WTC11 (cell line): ENCODE measurements around the gene VPS4A. TPM values are rescaled to one million over a fixed set of nuclear protein-coding genes. Genes with fewer than 3 reads are reported as not detected.

ENCODE experiments used
- ATAC-seq: fragments of 200-7000 bp; cut with Tn5 transposase; 2 replicates; pipeline ENCODE4 v1.10.0; 2021; ENCODE audit warnings: mild to moderate bottlenecking, moderate library complexity
- CTCF ChIA-PET: fragments of 300-600 bp; sonication (Branson Sonifier 250); formaldehyde crosslinking; loops from one replicate; lab custom pipeline; 2021; ENCODE audit warnings: antibody characterized with exemption; lab: Charles Lee
- POLR2A ChIA-PET: fragments of 350-600 bp; sonication (Branson Sonifier 250); formaldehyde crosslinking; loops from one replicate; lab custom pipeline; 2021; ENCODE audit warnings: antibody characterized with exemption; lab: Charles Lee
- DNase-seq: peaks from one replicate; pipeline ENCODE4 v3.0.0; 2021; ENCODE audit warnings: low spot score
- H3K27ac Mint-ChIP-seq: 2 replicates; pipeline ENCODE4 v1.8.0; 2021; ENCODE audit warnings: mixed read lengths
- H3K27me3 Mint-ChIP-seq: 2 replicates; pipeline ENCODE4 v1.8.0; 2021; ENCODE audit warnings: low read depth, mild to moderate bottlenecking, moderate library complexity, mixed read lengths
- H3K36me3 Mint-ChIP-seq: 2 replicates; pipeline ENCODE4 v1.8.0; 2021; ENCODE audit warnings: mixed read lengths
- H3K4me1 Mint-ChIP-seq: 2 replicates; pipeline ENCODE4 v1.8.0; 2022; ENCODE audit warnings: mixed read lengths
- H3K4me3 Mint-ChIP-seq: 2 replicates; pipeline ENCODE4 v1.8.0; 2021; ENCODE audit warnings: mild to moderate bottlenecking, moderate library complexity, mixed read lengths
- H3K9me3 Mint-ChIP-seq: 2 replicates; pipeline ENCODE4 v1.8.0; 2021; ENCODE audit warnings: mixed read lengths
- ARID4B ChIP-seq: sonication (generic); formaldehyde crosslinking; IDR thresholded peaks from 2 replicates; pipeline ENCODE4 v1.8.0; 2023; ENCODE audit warnings: missing genetic modification reagents, mild to moderate bottlenecking, borderline replicate concordance
- EMX1 ChIP-seq: fragments of 250-450 bp; sonication (Bioruptor Pico); IDR thresholded peaks from 2 replicates; pipeline ENCODE4 v1.8.0; 2021; ENCODE audit warnings: mild to moderate bottlenecking
- ESRRA ChIP-seq: sonication (generic); formaldehyde crosslinking; IDR thresholded peaks from 2 replicates; pipeline ENCODE4 v1.8.1; 2022; ENCODE audit warnings: mild to moderate bottlenecking, missing genetic modification reagents, borderline replicate concordance
- ETV6 ChIP-seq: sonication (generic); formaldehyde crosslinking; IDR thresholded peaks from 2 replicates; pipeline ENCODE4 v1.8.1; 2022; ENCODE audit warnings: mild to moderate bottlenecking, missing genetic modification reagents
- GABPB1 ChIP-seq: sonication (generic); formaldehyde crosslinking; IDR thresholded peaks from 2 replicates; pipeline ENCODE4 v1.8.1; 2023; ENCODE audit warnings: mild to moderate bottlenecking, missing genetic modification reagents
- GTF2I ChIP-seq: fragments of 250-450 bp; sonication (Bioruptor Pico); conservative IDR thresholded peaks from 2 replicates; pipeline ENCODE4 v1.4.0; 2021; ENCODE audit warnings: mild to moderate bottlenecking
- IRF1 ChIP-seq: sonication (generic); formaldehyde crosslinking; IDR thresholded peaks from 2 replicates; pipeline ENCODE4 v1.8.0; 2023; ENCODE audit warnings: missing genetic modification reagents
- JUN ChIP-seq: sonication (generic); formaldehyde crosslinking; IDR thresholded peaks from 2 replicates; pipeline ENCODE4 v1.8.0; 2023; ENCODE audit warnings: mild to moderate bottlenecking, missing genetic modification reagents
- MAX ChIP-seq: sonication (generic); formaldehyde crosslinking; IDR thresholded peaks from 2 replicates; pipeline ENCODE4 v1.8.0; 2022; ENCODE audit warnings: mild to moderate bottlenecking, missing genetic modification reagents
- RELA ChIP-seq: sonication (generic); formaldehyde crosslinking; IDR thresholded peaks from 2 replicates; pipeline ENCODE4 v1.8.1; 2022; ENCODE audit warnings: missing genetic modification reagents, mild to moderate bottlenecking, borderline replicate concordance
- RORB ChIP-seq: fragments of 250-450 bp; sonication (Bioruptor Pico); IDR thresholded peaks from 2 replicates; pipeline ENCODE4 v1.9.0; 2021; ENCODE audit warnings: mild to moderate bottlenecking
- TP53 ChIP-seq: sonication (generic); formaldehyde crosslinking; IDR thresholded peaks from 2 replicates; pipeline ENCODE4 v1.8.1; 2023; ENCODE audit warnings: mild to moderate bottlenecking, missing genetic modification reagents
- ZNF396 ChIP-seq: fragments of 250-450 bp; sonication (Bioruptor Pico); IDR thresholded peaks from 2 replicates; pipeline ENCODE4 v1.8.0; 2021; ENCODE audit warnings: mild to moderate bottlenecking, moderate library complexity, borderline replicate concordance
- ZNF532 ChIP-seq: fragments of 250-450 bp; sonication (Bioruptor Pico); IDR thresholded peaks from 2 replicates; pipeline ENCODE4 v1.9.0; 2021; ENCODE audit warnings: mild to moderate bottlenecking, borderline replicate concordance
- ZSCAN18 ChIP-seq: fragments of 250-450 bp; sonication (Bioruptor Pico); IDR thresholded peaks from 2 replicates; pipeline ENCODE4 v2.1.2; 2022; ENCODE audit warnings: mild to moderate bottlenecking, moderate library complexity
- total RNA-seq: library from RNA; stranded (reverse); gene quantifications from 3 replicates; pipeline ENCODE4 v1.2.3, GENCODE V29; 2021
- TF ChIP-seq, protein P1 (sequence below): sonication (generic); formaldehyde crosslinking; IDR thresholded peaks from 2 replicates; pipeline ENCODE4 v1.8.0; 2022; ENCODE audit warnings: missing genetic modification reagents

Gene VPS4A
- total RNA-seq, 1 experiment from 2014 or later, result 28.3 TPM

DNA sequence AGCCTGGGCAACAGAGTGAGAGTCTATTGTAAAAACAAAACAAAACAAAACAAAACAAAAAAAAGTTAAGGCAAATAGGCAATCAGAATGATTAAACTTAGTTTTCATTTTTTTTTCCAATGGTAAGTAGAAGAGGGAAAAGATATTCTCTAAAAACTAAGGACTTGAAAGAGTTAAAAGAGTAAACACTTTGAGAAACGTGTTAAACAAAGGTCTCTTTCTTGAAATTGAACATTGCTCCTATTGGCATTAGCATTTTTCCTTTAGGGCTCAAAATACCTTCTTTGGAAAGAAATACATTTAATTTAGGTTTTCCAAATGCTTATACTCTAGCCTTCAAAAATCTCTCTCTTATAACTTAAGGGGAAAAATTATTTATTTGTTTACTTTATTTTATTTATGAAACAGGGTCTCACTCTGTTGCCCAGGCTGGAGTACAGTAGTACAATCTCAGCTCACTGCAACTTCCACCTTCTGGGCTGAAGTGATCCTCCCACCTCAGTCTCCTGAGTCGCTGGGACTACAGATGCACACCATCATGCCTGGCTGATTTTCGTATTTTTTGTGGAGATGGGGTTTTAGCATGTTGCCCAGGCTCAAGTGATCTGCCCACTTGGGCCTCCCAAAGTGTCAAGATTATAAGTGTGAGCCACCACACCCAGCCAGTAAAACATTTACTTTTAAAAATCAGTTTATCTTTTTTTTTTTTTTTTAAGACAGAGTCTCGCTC is 44.7 kb upstream of the VPS4A start (continued):
- TF ChIP-seq RELA, result no peak

DNA sequence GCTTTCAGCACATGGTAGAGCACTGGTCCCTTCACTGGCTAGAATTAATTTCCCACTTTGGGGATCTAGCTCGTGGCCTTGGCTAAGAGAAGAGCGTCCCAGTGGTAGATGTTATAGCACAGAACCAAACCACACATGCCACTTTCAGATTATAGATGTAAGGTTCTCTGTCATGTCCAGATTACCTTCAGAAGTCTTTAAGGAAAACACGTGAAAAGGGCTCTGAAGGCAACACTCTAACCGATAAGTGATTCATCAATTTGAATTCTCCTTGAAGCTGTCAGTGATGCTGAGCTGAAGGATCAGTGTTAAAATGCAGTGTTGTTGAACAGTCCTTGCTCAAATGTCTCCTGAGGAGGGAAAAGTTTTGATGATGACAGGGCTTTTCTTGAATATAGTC is 43.5 kb upstream of the VPS4A start:
- no peaks in the 10 kb centered on the region for H3K27me3 Mint-ChIP-seq
- TF ChIP-seq, protein P1, sequence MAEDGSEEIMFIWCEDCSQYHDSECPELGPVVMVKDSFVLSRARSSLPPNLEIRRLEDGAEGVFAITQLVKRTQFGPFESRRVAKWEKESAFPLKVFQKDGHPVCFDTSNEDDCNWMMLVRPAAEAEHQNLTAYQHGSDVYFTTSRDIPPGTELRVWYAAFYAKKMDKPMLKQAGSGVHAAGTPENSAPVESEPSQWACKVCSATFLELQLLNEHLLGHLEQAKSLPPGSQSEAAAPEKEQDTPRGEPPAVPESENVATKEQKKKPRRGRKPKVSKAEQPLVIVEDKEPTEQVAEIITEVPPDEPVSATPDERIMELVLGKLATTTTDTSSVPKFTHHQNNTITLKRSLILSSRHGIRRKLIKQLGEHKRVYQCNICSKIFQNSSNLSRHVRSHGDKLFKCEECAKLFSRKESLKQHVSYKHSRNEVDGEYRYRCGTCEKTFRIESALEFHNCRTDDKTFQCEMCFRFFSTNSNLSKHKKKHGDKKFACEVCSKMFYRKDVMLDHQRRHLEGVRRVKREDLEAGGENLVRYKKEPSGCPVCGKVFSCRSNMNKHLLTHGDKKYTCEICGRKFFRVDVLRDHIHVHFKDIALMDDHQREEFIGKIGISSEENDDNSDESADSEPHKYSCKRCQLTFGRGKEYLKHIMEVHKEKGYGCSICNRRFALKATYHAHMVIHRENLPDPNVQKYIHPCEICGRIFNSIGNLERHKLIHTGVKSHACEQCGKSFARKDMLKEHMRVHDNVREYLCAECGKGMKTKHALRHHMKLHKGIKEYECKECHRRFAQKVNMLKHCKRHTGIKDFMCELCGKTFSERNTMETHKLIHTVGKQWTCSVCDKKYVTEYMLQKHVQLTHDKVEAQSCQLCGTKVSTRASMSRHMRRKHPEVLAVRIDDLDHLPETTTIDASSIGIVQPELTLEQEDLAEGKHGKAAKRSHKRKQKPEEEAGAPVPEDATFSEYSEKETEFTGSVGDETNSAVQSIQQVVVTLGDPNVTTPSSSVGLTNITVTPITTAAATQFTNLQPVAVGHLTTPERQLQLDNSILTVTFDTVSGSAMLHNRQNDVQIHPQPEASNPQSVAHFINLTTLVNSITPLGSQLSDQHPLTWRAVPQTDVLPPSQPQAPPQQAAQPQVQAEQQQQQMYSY (CRISPR knock-in tag), result no peak
- TF ChIP-seq ZNF396 (CRISPR knock-in tag) (no peak), ZSCAN18 (CRISPR knock-in tag) (no peak), JUN (CRISPR knock-in tag) (no peak), IRF1 (no peak), RORB (no peak), ARID4B (CRISPR knock-in tag) (no peak), MAX (CRISPR knock-in tag) (no peak), TP53 (CRISPR knock-in tag) (no peak), GTF2I (CRISPR knock-in tag) (no peak), ESRRA (CRISPR knock-in tag) (no peak), EMX1 (CRISPR knock-in tag) (no peak), GABPB1 (CRISPR knock-in tag) (no peak), ETV6 (CRISPR knock-in tag) (no peak), ZNF532 (CRISPR knock-in tag) (no peak)
- TF ChIP-seq, all 79 proteins: peak for 0
- Mint-ChIP-seq H3K9me3 (no peaks in the 10 kb centered on the region), H3K4me1 (no peaks in the 10 kb centered on the region), H3K36me3 (peaks cover 18% of the 10 kb centered on the region), H3K27ac (peak overlapping the region; percentile 68; the same call in 1 of the 2 replicates), H3K4me3 (no peak overlapping the region)
- CTCF ChIA-PET, result interaction anchor here (0.8 kb wide), 1 partner anchor 21 kb away, joined by 3 read pairs; no protein-coding TSS in a partner anchor
- ATAC-seq (no peak), DNase-seq (no peak)
- POLR2A ChIA-PET, result no interaction called here
